ENCODE measurements around the gene TACC2.

- TF ChIP-seq CTCF (IDR thresholded peaks at IDR 0.05) (no peak), EZH2 (IDR thresholded peaks at IDR 0.05) (no peak), EZH2phosphoT487 (IDR thresholded peaks at IDR 0.05) (no peak)
These were observed 39.5 kb upstream of the TACC2 start for GRCh38 chr10:121949451-121949850.
